Stomach (tissue), 9 donors: ENCODE results near the gene TMTC1. TPM values are rescaled to one million over a fixed set of nuclear protein-coding genes. Genes with fewer than 3 reads are reported as not detected.

Experiments used
- DNase-seq, 2 donors: peaks; one replicate each; pipeline versions ENCODE4 v3.0.0 to v3.0.0-alpha.2; 2013 to 2019
- H3K27ac ChIP-seq, 5 donors: fragments of 200-600 bp in 4 of 5; sonication (generic) in 4 of 5; one replicate each; pipeline ENCODE4 v1.5.1; 2013 to 2019; ENCODE audit warnings: mild to moderate bottlenecking in 1 of 5, moderate library complexity in 1 of 5
- H3K27me3 ChIP-seq, 3 donors: fragments of 200-600 bp; sonication (generic); one replicate each; pipeline ENCODE4 v1.5.1; 2017 to 2019; ENCODE audit warnings: mixed run types in 1 of 3
- H3K36me3 ChIP-seq, 4 donors: fragments of 200-600 bp; sonication (generic); 1 replicate in 3 of 4; 2 replicates in 1 of 4; pipeline ENCODE4 v1.5.1; 2016 to 2019
- H3K4me1 ChIP-seq, 4 donors: fragments of 200-600 bp; sonication (generic); one replicate each; pipeline ENCODE4 v1.5.1; 2016 to 2019
- H3K4me3 ChIP-seq, 4 donors: fragments of 200-600 bp; sonication (generic) in 3 of 4; one replicate each; pipeline ENCODE4 v1.5.1; 2016 to 2019; ENCODE audit warnings: mild to moderate bottlenecking in 1 of 4
- H3K9me3 ChIP-seq, 4 donors: fragments of 200-600 bp; sonication (generic); one replicate each; pipeline ENCODE4 v1.5.1; 2016 to 2019
- EP300 ChIP-seq: sonication (generic); formaldehyde crosslinking; IDR thresholded peaks from one replicate; pipeline ENCODE4 v1.6.1; 2017; ENCODE audit warnings: antibody characterized with exemption
- POLR2A ChIP-seq, 4 donors: fragments of 450-650 bp; IDR thresholded peaks; one replicate each; pipeline ENCODE4 v1.6.1; 2016; ENCODE audit warnings: antibody characterized with exemption in 4 of 4, control low read depth in 2 of 4, mild to moderate bottlenecking in 1 of 4, moderate library complexity in 1 of 4
- POLR2AphosphoS5 ChIP-seq, 3 donors: sonication (generic); formaldehyde crosslinking; IDR thresholded peaks; one replicate each; pipeline ENCODE4 v1.6.1; 2016; ENCODE audit warnings: antibody characterized with exemption in 3 of 3
- WGBS, 5 donors: extraction: QIAGEN DNeasy Blood & Tissue Kit in 3 of 5; methylation state at CpG; one replicate each; pipeline versions ENCODE4 v1.1.5 to v1.1.7; 2013 to 2018; 5-methylcytosine and 5-hydroxymethylcytosine counted together
- intact Hi-C: fragments of 100-400 bp; cut with DNase I; formaldehyde crosslinking; loops from one replicate; pipeline ENCODE4 v1.15.1; 2023; ENCODE audit warnings: low total_unique reads
- polyA plus RNA-seq, 3 donors: library from polyadenylated mRNA; stranded (reverse); fragments of 200-250 nt; gene quantifications; one replicate each; pipeline ENCODE4 v1.2.3, GENCODE V29; 2013
- total RNA-seq, 5 donors: library from RNA; depleted of rRNA; stranded (reverse); fragments of >200 nt; gene quantifications; one replicate each; pipeline versions ENCODE4 v1.1.0 to v1.2.3, GENCODE V29; 2014 to 2016
- TF ChIP-seq, protein P1 (sequence below), 7 experiments: fragments of 450-650 bp in 4 of 7; fragments of 200-600 bp in 3 of 7; sonication (generic) in 3 of 7; IDR thresholded peaks; one replicate each; pipeline ENCODE4 v1.5.1; 2016 to 2019; ENCODE audit warnings: antibody characterized with exemption in 7 of 7, control low read depth in 2 of 7, mild to moderate bottlenecking in 1 of 7
- donor health status: healthy with polysubstance abuse.
- donor health status: Bipolar disorder and iron deficiency.
- donor health status: healthy.

Gene TMTC1
- total and polyA plus RNA-seq, 8 donors = 1.5 to 76.8 (median 19.1) TPM

DNA sequence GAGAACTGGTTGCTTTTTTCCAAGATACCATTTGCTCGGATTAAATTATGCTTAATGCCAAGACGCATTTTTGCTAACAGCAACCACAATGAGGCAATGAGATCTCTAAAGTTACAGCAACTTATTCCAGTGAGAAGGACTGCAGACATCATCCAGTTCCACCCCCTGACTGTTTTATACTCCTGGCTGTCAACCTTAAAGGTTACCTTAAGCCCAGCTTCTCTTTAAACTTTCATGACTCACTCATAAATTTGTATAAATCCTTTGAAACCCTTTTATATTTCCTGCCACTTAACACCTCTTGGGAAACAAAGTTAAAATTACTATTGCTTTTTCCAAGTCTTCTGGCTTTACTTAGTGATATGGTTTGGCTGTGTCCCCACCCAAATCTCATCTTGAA is 80.2 kb downstream of the TMTC1 start:
- no peak overlapping the region for H3K27ac ChIP-seq
- intact Hi-C loops = no loop called here
- H3K4me1 ChIP-seq = peaks cover 0 to 14% (median 2%) of the 10 kb centered on the region in 4 donors
- no peaks in the 10 kb centered on the region for H3K27me3 ChIP-seq
- H3K4me3 ChIP-seq = no peak overlapping the region
- TF ChIP-seq EP300 (no peak), POLR2A (IDR thresholded peaks at IDR 0.05) (no peak), POLR2AphosphoS5 (IDR thresholded peaks at IDR 0.05) (no peak)
- TF ChIP-seq, protein P1, sequence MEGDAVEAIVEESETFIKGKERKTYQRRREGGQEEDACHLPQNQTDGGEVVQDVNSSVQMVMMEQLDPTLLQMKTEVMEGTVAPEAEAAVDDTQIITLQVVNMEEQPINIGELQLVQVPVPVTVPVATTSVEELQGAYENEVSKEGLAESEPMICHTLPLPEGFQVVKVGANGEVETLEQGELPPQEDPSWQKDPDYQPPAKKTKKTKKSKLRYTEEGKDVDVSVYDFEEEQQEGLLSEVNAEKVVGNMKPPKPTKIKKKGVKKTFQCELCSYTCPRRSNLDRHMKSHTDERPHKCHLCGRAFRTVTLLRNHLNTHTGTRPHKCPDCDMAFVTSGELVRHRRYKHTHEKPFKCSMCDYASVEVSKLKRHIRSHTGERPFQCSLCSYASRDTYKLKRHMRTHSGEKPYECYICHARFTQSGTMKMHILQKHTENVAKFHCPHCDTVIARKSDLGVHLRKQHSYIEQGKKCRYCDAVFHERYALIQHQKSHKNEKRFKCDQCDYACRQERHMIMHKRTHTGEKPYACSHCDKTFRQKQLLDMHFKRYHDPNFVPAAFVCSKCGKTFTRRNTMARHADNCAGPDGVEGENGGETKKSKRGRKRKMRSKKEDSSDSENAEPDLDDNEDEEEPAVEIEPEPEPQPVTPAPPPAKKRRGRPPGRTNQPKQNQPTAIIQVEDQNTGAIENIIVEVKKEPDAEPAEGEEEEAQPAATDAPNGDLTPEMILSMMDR (IDR thresholded peaks at IDR 0.05) = no peak
- no peak for DNase-seq
- H3K36me3 ChIP-seq = no peaks in the 10 kb centered on the region
- 67 to 97% (median 71%) methylated on average over 2 of the region's 2 CpGs for WGBS, 5 donors
- no peaks in the 10 kb centered on the region for H3K9me3 ChIP-seq

DNA sequence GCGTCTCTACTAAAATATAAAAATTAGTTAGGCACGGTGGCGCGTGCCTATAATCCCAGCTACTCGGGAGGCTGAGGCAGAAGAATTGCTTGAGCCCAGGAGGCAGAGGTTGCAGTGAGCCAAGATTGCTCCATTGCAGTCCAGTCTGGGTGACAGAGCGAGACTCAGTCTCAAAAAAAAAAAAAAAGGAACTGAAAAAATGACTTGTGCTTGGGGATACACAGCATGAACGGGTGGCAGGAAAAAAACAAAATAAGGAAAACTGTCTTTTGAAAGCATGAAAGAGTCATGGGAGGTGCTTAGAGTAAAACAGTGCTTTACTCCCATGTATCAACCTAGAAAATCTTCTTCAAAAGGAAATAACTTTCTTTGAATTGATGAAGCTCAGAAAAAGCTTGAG is 80.8 kb downstream of the TMTC1 start:
- no peak for TF ChIP-seq EP300
- no peak for TF ChIP-seq POLR2A (IDR thresholded peaks at IDR 0.05)
- TF ChIP-seq POLR2AphosphoS5 (IDR thresholded peaks at IDR 0.05) = no peak
- TF ChIP-seq, protein P1 (IDR thresholded peaks at IDR 0.05) = no peak
- intact Hi-C loops = no loop called here
- H3K27me3 ChIP-seq = no peaks in the 10 kb centered on the region
- 89 to 95% (median 93%) methylated on average over 7 of the region's 7 CpGs for WGBS, 5 donors
- peaks cover 0 to 14% (median 2%) of the 10 kb centered on the region in 4 donors for H3K4me1 ChIP-seq
- H3K4me3 ChIP-seq = no peak overlapping the region
- H3K9me3 ChIP-seq = no peaks in the 10 kb centered on the region
- no peaks in the 10 kb centered on the region for H3K36me3 ChIP-seq
- no peak for DNase-seq
- H3K27ac ChIP-seq = no peak overlapping the region

DNA sequence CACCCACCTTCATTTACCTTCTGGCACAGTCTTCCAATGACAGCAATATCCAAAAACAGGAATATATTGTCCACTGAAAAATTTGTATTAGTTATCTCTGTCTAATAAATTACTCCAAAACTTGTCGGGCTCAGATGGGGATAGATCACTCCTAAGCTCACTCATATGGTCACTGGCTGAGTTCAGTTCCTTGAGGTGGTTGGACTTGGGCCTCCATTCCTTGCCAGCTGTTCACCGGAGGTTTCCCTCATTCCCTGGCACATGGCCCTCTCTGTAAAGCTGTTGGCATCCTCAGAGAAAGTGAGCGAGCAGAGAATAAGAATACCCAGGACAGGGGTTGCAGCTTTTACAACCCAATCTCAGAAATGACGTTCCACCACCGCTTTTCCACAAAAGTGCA is 81.5 kb downstream of the TMTC1 start:
- intact Hi-C loops = no loop called here
- Histone ChIP-seq H3K4me3 (no peak overlapping the region), H3K9me3 (no peaks in the 10 kb centered on the region), H3K4me1 (peaks cover 0 to 14% (median 2%) of the 10 kb centered on the region in 4 donors), H3K27me3 (no peaks in the 10 kb centered on the region), H3K36me3 (no peaks in the 10 kb centered on the region), H3K27ac (no peak overlapping the region)
- DNase-seq = no peak
- TF ChIP-seq POLR2A (IDR thresholded peaks at IDR 0.05) (no peak), POLR2AphosphoS5 (IDR thresholded peaks at IDR 0.05) (no peak), EP300 (no peak)
- TF ChIP-seq, protein P1 (IDR thresholded peaks at IDR 0.05) = no peak
- WGBS, 5 donors = 81 to 97% (median 90%) methylated on average over 5 of the region's 5 CpGs

DNA sequence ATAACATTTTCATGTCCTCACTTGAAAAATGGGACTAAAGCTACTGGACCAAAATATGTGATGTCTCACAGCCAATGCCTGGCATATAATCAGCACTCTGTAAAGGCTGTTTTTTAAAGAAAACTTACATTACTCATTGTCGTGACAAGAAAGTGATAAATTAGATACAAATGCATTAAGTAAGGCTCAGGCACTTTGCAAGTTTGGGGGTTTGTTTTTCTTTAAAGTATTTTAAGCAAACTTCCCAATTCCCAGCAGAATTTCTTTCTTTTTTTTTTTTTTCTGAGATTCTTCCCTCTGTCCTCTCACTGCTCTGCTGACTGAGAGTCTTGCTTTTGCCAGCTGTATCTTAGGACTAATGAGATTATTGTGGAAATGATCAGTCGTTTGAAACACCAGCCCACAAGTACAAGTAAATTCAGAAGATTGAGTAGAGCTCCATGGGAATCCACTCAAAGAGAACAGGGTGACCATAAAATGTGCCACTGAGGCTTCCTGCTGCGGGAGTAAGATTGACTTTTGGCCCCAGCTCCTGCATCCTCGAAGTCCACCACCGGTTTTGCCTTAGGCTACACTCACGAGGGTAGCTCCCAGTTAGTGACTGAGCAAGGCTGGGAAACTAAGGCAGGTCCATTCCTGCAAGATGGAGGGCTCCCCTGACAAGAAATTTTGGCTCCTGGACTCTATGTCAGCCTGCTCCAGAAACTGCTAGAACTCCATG is 82.8 kb downstream of the TMTC1 start:
- TF ChIP-seq POLR2A (IDR thresholded peaks at IDR 0.05) = no peak
- TF ChIP-seq, protein P1 (IDR thresholded peaks at IDR 0.05) = no peak
- no peak for TF ChIP-seq EP300
- TF ChIP-seq POLR2AphosphoS5 (IDR thresholded peaks at IDR 0.05) = no peak

More for the DNA sequence above, 82.8 kb downstream of the TMTC1 start:
- no peaks in the 10 kb centered on the region for H3K27me3 ChIP-seq
- peaks cover 0 to 9% (median 2%) of the 10 kb centered on the region in 4 donors for H3K4me1 ChIP-seq
- intact Hi-C loops = no loop called here
- no peaks in the 10 kb centered on the region for H3K36me3 ChIP-seq
- WGBS, 5 donors = 55 to 70% (median 60%) methylated on average over 6 of the region's 6 CpGs
- no peak overlapping the region for H3K4me3 ChIP-seq
- H3K9me3 ChIP-seq = no peaks in the 10 kb centered on the region
- no peak overlapping the region for H3K27ac ChIP-seq
- DNase-seq = no peak
